Endodermal cell (in vitro differentiated cells): ENCODE measurements around the gene NDNF. TPM values are rescaled to one million over a fixed set of nuclear protein-coding genes. Genes with fewer than 3 reads are reported as not detected.

Experiments
- DNase-seq: peaks from one replicate; pipeline ENCODE4 v3.0.0-alpha.2; 2017
- H3K27ac ChIP-seq: 2 replicates; pipeline ENCODE4 v1.5.1; 2013; ENCODE audit warnings: mild to moderate bottlenecking, low read depth, low read length, moderate library complexity
- H3K27me3 ChIP-seq: 2 replicates; pipeline ENCODE4 v1.6.1; 2013; ENCODE audit warnings: mild to moderate bottlenecking, low read length, moderate library complexity; ENCODE audit not compliant: insufficient read depth, control insufficient read depth, poor library complexity, severe bottlenecking
- H3K36me3 ChIP-seq: 2 replicates; pipeline ENCODE4 v1.7.0; 2013; ENCODE audit warnings: mild to moderate bottlenecking, low read length, moderate library complexity; ENCODE audit not compliant: control insufficient read depth, insufficient read depth
- H3K4me1 ChIP-seq: one replicate; pipeline ENCODE4 v1.7.0; 2013; ENCODE audit warnings: low read length; ENCODE audit not compliant: control insufficient read depth, insufficient read depth
- H3K4me3 ChIP-seq: 2 replicates; pipeline ENCODE4 v1.5.1; 2013; ENCODE audit warnings: mild to moderate bottlenecking, low read length, moderate library complexity
- H3K9ac ChIP-seq: 2 replicates; pipeline ENCODE4 v1.6.1; 2013; ENCODE audit warnings: mild to moderate bottlenecking, low read length, moderate library complexity; ENCODE audit not compliant: poor library complexity, severe bottlenecking; ENCODE audit errors: extremely low read depth
- H3K9me3 ChIP-seq: 2 replicates; pipeline ENCODE4 v1.6.1; 2013; ENCODE audit warnings: mild to moderate bottlenecking, low read length, moderate library complexity; ENCODE audit not compliant: control insufficient read depth
- H3K27ac Mint-ChIP-seq: 2 replicates; pipeline ENCODE4 v1.8.0; 2020; ENCODE audit warnings: mixed read lengths
- H3K27me3 Mint-ChIP-seq: 2 replicates; pipeline ENCODE4 v1.8.0; 2021; ENCODE audit warnings: mild to moderate bottlenecking, mixed read lengths; ENCODE audit not compliant: insufficient read depth
- H3K36me3 Mint-ChIP-seq: 2 replicates; pipeline ENCODE4 v1.8.0; 2020; ENCODE audit warnings: low read depth, mixed read lengths
- H3K4me1 Mint-ChIP-seq: 2 replicates; pipeline ENCODE4 v1.8.0; 2020; ENCODE audit warnings: mixed read lengths
- H3K4me3 Mint-ChIP-seq: 2 replicates; pipeline ENCODE4 v1.8.0; 2020; ENCODE audit warnings: mild to moderate bottlenecking, moderate library complexity, mixed read lengths
- H3K9me3 Mint-ChIP-seq: 2 replicates; pipeline ENCODE4 v1.8.0; 2020; ENCODE audit warnings: mild to moderate bottlenecking, mixed read lengths
- WGBS, 2 experiments: methylation state at CpG; one replicate each; pipeline versions ENCODE4 v1.1.5 to v1.1.7; 2013; ENCODE audit warnings: missing lambda C conversion rate in 2 of 2, mixed read lengths in 1 of 2; ENCODE audit not compliant: insufficient coverage in 1 of 2, insufficient read length in 1 of 2; 5-methylcytosine and 5-hydroxymethylcytosine counted together
- total RNA-seq, 2 donors: library from RNA; stranded (reverse); fragmentation: NEBNext Ultra II Directional in 1 of 2; extraction: Animal tissue kit (Norgen Biotek cat#: 25700) in 1 of 2; gene quantifications; 2 replicates in 1 of 2; 3 replicates in 1 of 2; pipeline ENCODE4 v1.2.1, GENCODE V29; 2021
- TF ChIP-seq, protein P1 (sequence below): fragments of 200-600 bp; sonication (generic); conservative IDR thresholded peaks from 2 replicates; pipeline ENCODE4 v1.5.0; 2021; ENCODE audit warnings: antibody characterized with exemption, mild to moderate bottlenecking

The NDNF gene
- total RNA-seq, 2 donors from 2014 or later, result 2.4 to 3.6 TPM

GRCh38 chr4:121076416-121076815 lies 4.1 kb upstream of the NDNF start:
- no peak overlapping the region for H3K4me3 Mint-ChIP-seq
- peaks cover 25% of the 10 kb centered on the region for H3K4me1 Mint-ChIP-seq
- H3K27me3 ChIP-seq, result peaks cover 7% of the 10 kb centered on the region
- peaks cover 51% of the 10 kb centered on the region for H3K27me3 Mint-ChIP-seq
- no peaks in the 10 kb centered on the region for H3K9me3 Mint-ChIP-seq
- H3K36me3 Mint-ChIP-seq, result no peaks in the 10 kb centered on the region
- no peak overlapping the region for H3K27ac ChIP-seq
- no peaks in the 10 kb centered on the region for H3K9me3 ChIP-seq
- 79 to 100% methylated on average over 2 to 6 of the region's 6 CpGs for WGBS, 2 experiments
- no peak overlapping the region for H3K27ac Mint-ChIP-seq
- H3K4me1 ChIP-seq, result peaks cover 10% of the 10 kb centered on the region
- no peaks in the 10 kb centered on the region for H3K36me3 ChIP-seq
- TF ChIP-seq, protein P1, sequence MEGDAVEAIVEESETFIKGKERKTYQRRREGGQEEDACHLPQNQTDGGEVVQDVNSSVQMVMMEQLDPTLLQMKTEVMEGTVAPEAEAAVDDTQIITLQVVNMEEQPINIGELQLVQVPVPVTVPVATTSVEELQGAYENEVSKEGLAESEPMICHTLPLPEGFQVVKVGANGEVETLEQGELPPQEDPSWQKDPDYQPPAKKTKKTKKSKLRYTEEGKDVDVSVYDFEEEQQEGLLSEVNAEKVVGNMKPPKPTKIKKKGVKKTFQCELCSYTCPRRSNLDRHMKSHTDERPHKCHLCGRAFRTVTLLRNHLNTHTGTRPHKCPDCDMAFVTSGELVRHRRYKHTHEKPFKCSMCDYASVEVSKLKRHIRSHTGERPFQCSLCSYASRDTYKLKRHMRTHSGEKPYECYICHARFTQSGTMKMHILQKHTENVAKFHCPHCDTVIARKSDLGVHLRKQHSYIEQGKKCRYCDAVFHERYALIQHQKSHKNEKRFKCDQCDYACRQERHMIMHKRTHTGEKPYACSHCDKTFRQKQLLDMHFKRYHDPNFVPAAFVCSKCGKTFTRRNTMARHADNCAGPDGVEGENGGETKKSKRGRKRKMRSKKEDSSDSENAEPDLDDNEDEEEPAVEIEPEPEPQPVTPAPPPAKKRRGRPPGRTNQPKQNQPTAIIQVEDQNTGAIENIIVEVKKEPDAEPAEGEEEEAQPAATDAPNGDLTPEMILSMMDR, result no peak
- DNase-seq, result no peak
- no peak overlapping the region for H3K4me3 ChIP-seq
- no peak overlapping the region for H3K9ac ChIP-seq

DNA sequence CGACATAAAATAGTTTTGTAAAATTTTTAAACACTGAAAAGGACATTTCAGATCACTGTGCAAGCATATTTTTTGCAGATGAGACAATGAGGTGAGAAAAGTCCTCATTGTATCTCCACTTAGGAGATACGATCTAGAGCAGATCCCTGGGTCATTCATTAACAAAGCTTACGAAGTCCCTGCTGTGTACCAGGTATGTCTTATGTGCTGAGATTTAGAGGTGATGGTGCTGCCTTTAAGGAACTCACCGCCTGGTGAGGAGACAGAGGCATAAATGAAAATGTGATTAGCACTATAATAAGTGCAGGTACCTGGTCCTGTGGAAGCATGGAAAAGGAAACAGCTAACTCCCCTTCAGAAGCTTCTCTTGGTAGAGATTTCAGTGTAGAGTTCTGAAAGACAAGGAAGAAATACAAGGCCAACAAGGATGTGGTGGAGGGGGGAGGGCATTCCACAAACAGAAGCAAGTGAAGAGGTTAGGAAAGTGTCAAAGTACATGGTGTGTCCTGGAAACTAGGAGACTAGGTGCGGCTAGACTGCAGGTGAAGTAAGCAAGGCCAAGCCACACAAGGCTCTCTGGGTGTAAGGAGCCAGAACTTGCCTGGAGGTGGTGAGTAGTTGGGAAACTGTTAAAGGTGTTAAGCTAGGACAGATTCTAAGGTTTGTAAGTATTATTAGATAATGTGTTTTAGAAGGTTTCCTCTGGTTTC lies 1.5 kb upstream of the NDNF start:
- DNase-seq, result peak; percentile 64
- peak overlapping the region; percentile 79 for H3K27ac Mint-ChIP-seq
- peaks cover 33% of the 10 kb centered on the region for H3K27me3 ChIP-seq
- H3K9ac ChIP-seq, result no peak overlapping the region
- peak overlapping the region; percentile 84 for H3K4me3 ChIP-seq
- H3K4me1 Mint-ChIP-seq, result peaks cover 32% of the 10 kb centered on the region
- TF ChIP-seq, protein P1, result peak; percentile 72
- H3K36me3 ChIP-seq, result no peaks in the 10 kb centered on the region
- H3K9me3 ChIP-seq, result no peaks in the 10 kb centered on the region
- no peaks in the 10 kb centered on the region for H3K36me3 Mint-ChIP-seq
- H3K27ac ChIP-seq, result no peak overlapping the region
- peaks cover 66% of the 10 kb centered on the region for H3K27me3 Mint-ChIP-seq
- peaks cover 10% of the 10 kb centered on the region for H3K4me1 ChIP-seq
- H3K4me3 Mint-ChIP-seq, result peak overlapping the region; percentile 68
- 36 to 48% methylated on average over 2 to 5 of the region's 5 CpGs for WGBS, 2 experiments
- H3K9me3 Mint-ChIP-seq, result no peaks in the 10 kb centered on the region

DNA sequence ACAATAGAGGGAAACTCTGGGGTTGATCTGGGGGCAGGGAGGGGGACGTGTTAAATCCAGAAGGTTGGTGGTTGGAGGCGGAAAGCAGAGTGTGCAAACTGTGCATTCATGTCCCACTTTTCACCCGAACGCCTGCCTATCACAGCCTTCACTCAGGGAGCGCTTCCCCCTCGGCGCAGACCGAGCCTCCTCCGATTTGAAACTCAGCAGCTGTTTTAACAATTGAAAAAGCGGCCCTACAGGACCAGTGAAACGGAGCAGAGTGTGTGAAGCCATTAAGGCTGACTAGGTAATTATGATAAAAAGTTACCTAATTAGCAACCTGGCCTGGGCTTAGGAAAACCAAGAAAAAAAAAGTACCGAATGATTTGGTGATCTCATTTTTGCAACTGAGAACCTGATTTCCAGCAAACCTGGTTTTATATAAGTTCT lies 685 bp upstream of the NDNF start:
- Histone ChIP-seq H3K27ac (peak overlapping the region; percentile 69), H3K4me1 (peaks cover 10% of the 10 kb centered on the region), H3K4me3 (peak overlapping the region; percentile 84), H3K9ac (no peak overlapping the region), H3K27me3 (peaks cover 36% of the 10 kb centered on the region), H3K9me3 (no peaks in the 10 kb centered on the region), H3K36me3 (no peaks in the 10 kb centered on the region)
- peak; percentile 76 for DNase-seq
- Mint-ChIP-seq H3K27me3 (peaks cover 63% of the 10 kb centered on the region), H3K4me1 (peaks cover 32% of the 10 kb centered on the region), H3K36me3 (no peaks in the 10 kb centered on the region), H3K4me3 (peak overlapping the region; percentile 68), H3K27ac (peak overlapping the region; percentile 77), H3K9me3 (no peaks in the 10 kb centered on the region)
- TF ChIP-seq, protein P1, result no peak
- WGBS, 2 experiments, result 4 to 7% methylated on average over 5 to 12 of the region's 12 CpGs
